ENCODE data around the gene HSPBP1. TPM values are rescaled to one million over a fixed set of nuclear protein-coding genes. Genes with fewer than 3 reads are reported as not detected.

The HSPBP1 gene
- total and polyA plus RNA-seq, 7 donors: 19.7 to 62.7 (median 30.5) TPM

DNA sequence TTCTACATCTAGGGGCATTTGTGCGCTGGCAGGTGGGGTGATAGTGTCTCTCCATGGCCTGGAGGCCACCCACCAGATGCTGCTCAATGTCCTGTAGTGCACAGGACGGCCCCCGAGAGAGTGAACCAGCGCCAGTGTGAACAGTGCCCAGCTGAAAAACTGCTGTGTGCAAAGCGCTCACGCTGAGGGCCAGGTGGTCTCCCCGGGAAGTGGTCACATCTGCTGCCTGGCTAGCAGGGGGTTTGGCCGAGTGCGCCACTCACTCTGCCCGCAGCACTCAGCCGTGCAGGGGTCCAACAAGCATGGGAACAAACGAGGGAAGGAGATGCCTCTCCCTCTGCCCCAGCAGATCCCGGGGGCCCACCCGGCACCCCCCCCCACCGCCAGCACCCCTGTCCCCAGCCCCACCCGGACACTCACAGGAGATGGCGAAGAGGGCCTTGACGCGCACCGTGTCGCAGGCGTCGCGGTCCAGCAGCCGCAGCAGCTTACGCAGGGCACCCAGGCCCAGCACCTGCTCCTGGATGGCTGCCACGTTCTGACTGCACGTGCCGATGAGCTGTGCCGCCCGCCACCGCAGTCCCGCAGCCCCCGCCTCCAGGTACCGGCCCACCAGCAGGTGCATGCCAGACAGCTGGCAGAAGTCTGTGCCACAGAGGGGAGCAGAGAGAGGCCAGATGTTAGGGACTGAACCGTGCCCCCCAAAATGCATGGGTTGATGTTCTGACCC, 5.8 kb downstream of the HSPBP1 start:
- Histone ChIP-seq H3K9me3 (no peaks in the 10 kb centered on the region), H3K27ac (no peak overlapping the region), H3K27me3 (no peaks in the 10 kb centered on the region), H3K36me3 (peaks cover 0 to 73% (median 11%) of the 10 kb centered on the region in 4 donors), H3K4me1 (peaks cover 0 to 4% (median 3%) of the 10 kb centered on the region in 4 donors), H3K4me3 (no peak overlapping the region)
- DNase-seq: no peak
- WGBS, 2 donors: 96% methylated on average over 36 of the region's 36 CpGs
- TF ChIP-seq POLR2A (IDR thresholded peaks at IDR 0.05) (no peak), POLR2AphosphoS5 (IDR thresholded peaks at IDR 0.05) (no peak), EP300 (IDR thresholded peaks at IDR 0.05) (no peak)
- TF ChIP-seq, protein P1, sequence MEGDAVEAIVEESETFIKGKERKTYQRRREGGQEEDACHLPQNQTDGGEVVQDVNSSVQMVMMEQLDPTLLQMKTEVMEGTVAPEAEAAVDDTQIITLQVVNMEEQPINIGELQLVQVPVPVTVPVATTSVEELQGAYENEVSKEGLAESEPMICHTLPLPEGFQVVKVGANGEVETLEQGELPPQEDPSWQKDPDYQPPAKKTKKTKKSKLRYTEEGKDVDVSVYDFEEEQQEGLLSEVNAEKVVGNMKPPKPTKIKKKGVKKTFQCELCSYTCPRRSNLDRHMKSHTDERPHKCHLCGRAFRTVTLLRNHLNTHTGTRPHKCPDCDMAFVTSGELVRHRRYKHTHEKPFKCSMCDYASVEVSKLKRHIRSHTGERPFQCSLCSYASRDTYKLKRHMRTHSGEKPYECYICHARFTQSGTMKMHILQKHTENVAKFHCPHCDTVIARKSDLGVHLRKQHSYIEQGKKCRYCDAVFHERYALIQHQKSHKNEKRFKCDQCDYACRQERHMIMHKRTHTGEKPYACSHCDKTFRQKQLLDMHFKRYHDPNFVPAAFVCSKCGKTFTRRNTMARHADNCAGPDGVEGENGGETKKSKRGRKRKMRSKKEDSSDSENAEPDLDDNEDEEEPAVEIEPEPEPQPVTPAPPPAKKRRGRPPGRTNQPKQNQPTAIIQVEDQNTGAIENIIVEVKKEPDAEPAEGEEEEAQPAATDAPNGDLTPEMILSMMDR (IDR thresholded peaks at IDR 0.05): no peak
- intact Hi-C loops (cut with DNase I): no loop called here

DNA sequence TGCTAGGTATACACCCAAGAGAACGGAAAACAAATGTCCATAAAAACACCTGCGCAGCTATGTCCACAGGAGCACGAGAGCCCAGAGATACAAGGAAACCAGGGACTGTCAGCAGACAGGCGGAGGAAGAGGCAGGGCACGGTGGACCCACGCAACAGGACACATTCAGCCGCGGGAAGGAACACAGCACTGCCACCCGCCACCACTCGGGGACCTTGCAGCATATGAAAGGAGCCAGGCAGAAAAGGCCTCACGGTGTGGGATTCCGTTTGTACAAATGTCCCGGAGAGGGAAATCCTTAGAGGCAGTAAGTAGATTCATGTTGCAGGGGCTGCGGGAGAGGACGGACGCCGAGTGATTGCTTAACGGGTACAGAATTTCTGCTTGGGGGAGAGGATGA, 7.8 kb downstream of the HSPBP1 start:
- H3K9me3 ChIP-seq: no peaks in the 10 kb centered on the region
- no peaks in the 10 kb centered on the region for H3K4me1 ChIP-seq
- H3K4me3 ChIP-seq: no peak overlapping the region
- H3K36me3 ChIP-seq: peaks cover 0 to 66% (median 9%) of the 10 kb centered on the region in 4 donors
- H3K27me3 ChIP-seq: no peaks in the 10 kb centered on the region
- WGBS, 2 donors: 96% methylated on average over 18 of the region's 18 CpGs
- intact Hi-C loops (cut with DNase I): no loop called here
- DNase-seq: no peak
- TF ChIP-seq POLR2AphosphoS5 (IDR thresholded peaks at IDR 0.05): no peak
- TF ChIP-seq, protein P1 (IDR thresholded peaks at IDR 0.05): no peak
- TF ChIP-seq POLR2A (IDR thresholded peaks at IDR 0.05): no peak
- no peak for TF ChIP-seq EP300 (IDR thresholded peaks at IDR 0.05)
- no peak overlapping the region for H3K27ac ChIP-seq

DNA sequence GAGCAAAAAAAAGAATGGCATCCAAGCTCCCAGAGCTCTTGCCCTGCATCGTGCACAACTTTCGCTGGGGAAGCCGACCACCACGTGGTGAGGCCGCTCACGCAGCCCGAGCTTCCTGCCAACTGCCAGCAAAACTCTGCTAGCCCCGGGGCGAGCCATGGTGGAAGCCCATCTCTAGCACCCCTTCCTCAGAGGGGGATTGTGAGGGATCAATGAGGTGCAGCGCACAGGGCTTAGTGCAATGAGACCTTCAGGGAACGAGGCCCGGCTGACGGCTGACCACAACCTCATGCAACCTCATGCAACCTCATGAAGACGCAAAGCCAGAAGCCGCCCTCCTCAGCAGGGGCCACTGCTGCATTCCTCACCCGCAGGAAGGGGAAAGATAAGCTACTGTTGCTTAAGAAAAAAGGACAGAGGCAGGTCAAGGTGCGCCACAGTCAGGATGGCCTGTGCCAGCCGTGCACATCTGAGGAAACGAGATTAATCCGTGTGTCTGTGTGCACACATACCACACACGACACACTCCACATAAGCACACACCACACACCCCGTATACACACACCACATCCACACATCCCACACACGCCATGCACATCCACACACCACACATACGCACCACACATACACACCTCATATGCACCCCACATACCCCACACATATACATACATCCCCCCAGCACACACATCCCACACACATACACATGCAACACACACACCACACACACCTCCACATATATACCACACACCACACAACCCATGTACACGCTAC, 9.6 kb downstream of the HSPBP1 start:
- no peaks in the 10 kb centered on the region for H3K4me1 ChIP-seq
- H3K4me3 ChIP-seq: no peak overlapping the region
- H3K36me3 ChIP-seq: peaks cover 0 to 61% (median 9%) of the 10 kb centered on the region in 4 donors
- TF ChIP-seq, protein P1 (IDR thresholded peaks at IDR 0.05): no peak
- TF ChIP-seq POLR2A (IDR thresholded peaks at IDR 0.05) (no peak), EP300 (IDR thresholded peaks at IDR 0.05) (no peak)
- no peaks in the 10 kb centered on the region for H3K27me3 ChIP-seq
- no peak for DNase-seq
- intact Hi-C loops (cut with DNase I): no loop called here
- H3K27ac ChIP-seq: no peak overlapping the region
- 95 to 96% methylated on average over 25 of the region's 25 CpGs for WGBS, 2 donors
- no peaks in the 10 kb centered on the region for H3K9me3 ChIP-seq

DNA sequence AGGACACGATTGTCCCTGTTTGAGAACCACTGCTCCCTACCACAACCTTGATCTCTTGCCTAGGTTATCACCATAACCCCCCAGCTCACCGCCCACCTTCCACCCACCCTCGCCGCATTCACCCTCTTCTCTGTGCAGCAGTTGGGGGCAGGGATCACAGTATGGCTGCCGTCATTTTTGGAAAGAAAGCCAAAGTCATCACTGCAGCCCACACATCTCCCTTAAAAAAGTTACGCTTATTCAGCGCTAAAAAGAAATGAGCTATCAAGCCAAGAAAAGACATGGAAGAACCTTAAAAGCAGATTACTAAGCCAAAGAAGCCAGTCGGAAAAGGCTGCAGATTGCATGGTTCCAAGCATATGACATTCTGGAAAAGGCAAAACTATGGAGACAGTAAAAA, 10.6 kb downstream of the HSPBP1 start:
- H3K36me3 ChIP-seq: peaks cover 0 to 53% (median 8%) of the 10 kb centered on the region in 4 donors
- intact Hi-C loops (cut with DNase I): no loop called here
- no peak for TF ChIP-seq EP300 (IDR thresholded peaks at IDR 0.05)
- TF ChIP-seq, protein P1 (IDR thresholded peaks at IDR 0.05): no peak
- TF ChIP-seq POLR2AphosphoS5 (IDR thresholded peaks at IDR 0.05): no peak
- no peak for TF ChIP-seq POLR2A (IDR thresholded peaks at IDR 0.05)
- no peak overlapping the region for H3K4me3 ChIP-seq
- WGBS, 2 donors: 96 to 97% methylated on average over 8 of the region's 8 CpGs
- no peaks in the 10 kb centered on the region for H3K27me3 ChIP-seq
- no peaks in the 10 kb centered on the region for H3K4me1 ChIP-seq
- no peaks in the 10 kb centered on the region for H3K9me3 ChIP-seq
- no peak overlapping the region for H3K27ac ChIP-seq
- DNase-seq: no peak
